ENCODE results near the gene UNC5A.

UNC5A gene

GRCh38 chr5:176855598-176855997 lies 45.2 kb downstream of the UNC5A start:
- H3K4me3 ChIP-seq, result no peak overlapping the region
- H3K36me3 ChIP-seq (replicated peaks), result no peaks in the 10 kb centered on the region
- DNase-seq (ENCODE audit: low spot score in 2 of 2), result no peak
- peaks cover 8% of the 10 kb centered on the region for H3K27me3 ChIP-seq (ENCODE audit: low read depth)
- no peaks in the 10 kb centered on the region for H3K4me1 ChIP-seq
- H3K9me3 ChIP-seq, result no peaks in the 10 kb centered on the region
- in situ Hi-C loops (cut with MboI; ENCODE audit: low sequenced_read_pairs), result no loop called here

- H3K4me1 ChIP-seq, result no peaks in the 10 kb centered on the region
- no peak overlapping the region for H3K4me3 ChIP-seq
- H3K27me3 ChIP-seq (ENCODE audit: low read depth), result peaks cover 8% of the 10 kb centered on the region
- H3K36me3 ChIP-seq (replicated peaks), result no peaks in the 10 kb centered on the region
- no peaks in the 10 kb centered on the region for H3K9me3 ChIP-seq
- in situ Hi-C loops (cut with MboI; ENCODE audit: low sequenced_read_pairs), result no loop called here
- no peak for DNase-seq (ENCODE audit: low spot score in 2 of 2)
These were observed 46.4 kb downstream of the UNC5A start for GRCh38 chr5:176856746-176857145.

DNA sequence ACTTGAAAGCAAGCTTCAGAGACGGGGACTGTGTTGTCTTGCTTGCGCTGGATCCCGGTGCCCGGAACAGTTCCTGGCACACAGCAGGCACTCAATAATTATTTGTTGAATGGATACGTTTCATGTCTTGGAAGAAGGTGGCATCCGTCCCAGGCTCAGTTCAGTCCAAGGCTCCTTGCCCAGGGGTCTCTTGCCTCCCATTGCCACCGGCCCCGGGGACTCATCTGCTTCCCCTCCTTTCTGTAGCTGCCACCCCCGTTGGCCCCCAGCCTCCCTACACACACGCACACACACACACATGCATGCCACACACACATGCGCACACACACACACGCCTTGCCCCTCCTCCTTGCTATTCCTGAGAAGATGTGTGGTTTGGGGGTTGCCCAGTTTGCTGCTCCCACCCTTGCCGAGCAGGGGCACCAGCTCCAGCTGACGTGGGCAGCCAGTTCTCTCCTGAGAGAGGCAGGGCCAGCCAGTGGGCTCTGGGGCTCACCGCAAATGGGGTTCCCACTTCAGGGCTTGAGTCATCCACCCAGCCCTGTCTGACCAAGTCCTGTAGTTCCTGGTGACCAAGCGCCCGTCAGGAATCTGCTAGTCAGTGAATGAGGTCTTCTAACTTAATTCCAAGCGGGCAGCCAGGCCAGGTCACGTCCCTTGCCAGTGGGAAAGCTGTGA lies 47.0 kb downstream of the UNC5A start:
- Histone ChIP-seq H3K9me3 (no peaks in the 10 kb centered on the region), H3K4me3 (no peak overlapping the region), H3K27me3 (ENCODE audit: low read depth) (peaks cover 13% of the 10 kb centered on the region), H3K4me1 (no peaks in the 10 kb centered on the region), H3K36me3 (replicated peaks) (no peaks in the 10 kb centered on the region)
- no peak for DNase-seq (ENCODE audit: low spot score in 2 of 2)
- in situ Hi-C loops (cut with MboI; ENCODE audit: low sequenced_read_pairs), result no loop called here

- in situ Hi-C loops (cut with MboI; ENCODE audit: low sequenced_read_pairs), result no loop called here
- H3K4me3 ChIP-seq, result no peak overlapping the region
- no peaks in the 10 kb centered on the region for H3K36me3 ChIP-seq (replicated peaks)
- no peak for DNase-seq (ENCODE audit: low spot score in 2 of 2)
- no peaks in the 10 kb centered on the region for H3K4me1 ChIP-seq
- H3K9me3 ChIP-seq, result no peaks in the 10 kb centered on the region
- peaks cover 18% of the 10 kb centered on the region for H3K27me3 ChIP-seq (ENCODE audit: low read depth)
These were observed 47.5 kb downstream of the UNC5A start for GRCh38 chr5:176857894-176858273.

DNA sequence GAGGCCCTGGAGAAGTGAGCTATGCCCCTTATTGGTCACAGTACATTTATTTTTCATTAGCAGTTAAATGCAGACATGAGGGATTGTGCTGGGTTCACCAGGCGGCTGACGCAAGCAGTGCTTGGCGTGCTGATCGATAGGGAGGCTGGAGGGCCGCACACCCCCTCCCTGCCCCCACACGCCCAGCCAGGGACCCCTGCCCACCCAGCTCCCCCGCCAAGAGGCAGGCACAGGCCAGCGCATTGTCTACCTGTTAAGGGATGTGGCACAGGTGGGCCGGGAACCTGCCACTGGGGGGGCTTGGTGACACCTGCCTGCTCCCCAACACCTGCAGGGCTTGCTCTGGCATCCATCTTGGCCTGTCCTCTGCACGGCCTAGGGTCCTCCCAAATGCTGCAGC lies 49.6 kb downstream of the UNC5A start:
- DNase-seq (ENCODE audit: low spot score in 2 of 2), result no peak
- Histone ChIP-seq H3K4me1 (no peaks in the 10 kb centered on the region), H3K27me3 (ENCODE audit: low read depth) (peaks cover 33% of the 10 kb centered on the region), H3K9me3 (no peaks in the 10 kb centered on the region), H3K36me3 (replicated peaks) (no peaks in the 10 kb centered on the region), H3K4me3 (no peak overlapping the region)
- in situ Hi-C loops (cut with MboI; ENCODE audit: low sequenced_read_pairs), result no loop called here

GRCh38 chr5:176860381-176860780 lies 50.0 kb downstream of the UNC5A start:
- DNase-seq (ENCODE audit: low spot score in 2 of 2), result no peak
- H3K4me3 ChIP-seq, result no peak overlapping the region
- H3K36me3 ChIP-seq (replicated peaks), result no peaks in the 10 kb centered on the region
- in situ Hi-C loops (cut with MboI; ENCODE audit: low sequenced_read_pairs), result no loop called here
- no peaks in the 10 kb centered on the region for H3K9me3 ChIP-seq
- peaks cover 33% of the 10 kb centered on the region for H3K27me3 ChIP-seq (ENCODE audit: low read depth)
- H3K4me1 ChIP-seq, result no peaks in the 10 kb centered on the region

GRCh38 chr5:176861276-176861675 lies 50.9 kb downstream of the UNC5A start:
- DNase-seq (ENCODE audit: low spot score in 2 of 2), result no peak
- no peaks in the 10 kb centered on the region for H3K4me1 ChIP-seq
- peaks cover 39% of the 10 kb centered on the region for H3K27me3 ChIP-seq (ENCODE audit: low read depth)
- no peaks in the 10 kb centered on the region for H3K36me3 ChIP-seq (replicated peaks)
- in situ Hi-C loops (cut with MboI; ENCODE audit: low sequenced_read_pairs), result no loop called here
- H3K9me3 ChIP-seq, result no peaks in the 10 kb centered on the region
- no peak overlapping the region for H3K4me3 ChIP-seq

DNA sequence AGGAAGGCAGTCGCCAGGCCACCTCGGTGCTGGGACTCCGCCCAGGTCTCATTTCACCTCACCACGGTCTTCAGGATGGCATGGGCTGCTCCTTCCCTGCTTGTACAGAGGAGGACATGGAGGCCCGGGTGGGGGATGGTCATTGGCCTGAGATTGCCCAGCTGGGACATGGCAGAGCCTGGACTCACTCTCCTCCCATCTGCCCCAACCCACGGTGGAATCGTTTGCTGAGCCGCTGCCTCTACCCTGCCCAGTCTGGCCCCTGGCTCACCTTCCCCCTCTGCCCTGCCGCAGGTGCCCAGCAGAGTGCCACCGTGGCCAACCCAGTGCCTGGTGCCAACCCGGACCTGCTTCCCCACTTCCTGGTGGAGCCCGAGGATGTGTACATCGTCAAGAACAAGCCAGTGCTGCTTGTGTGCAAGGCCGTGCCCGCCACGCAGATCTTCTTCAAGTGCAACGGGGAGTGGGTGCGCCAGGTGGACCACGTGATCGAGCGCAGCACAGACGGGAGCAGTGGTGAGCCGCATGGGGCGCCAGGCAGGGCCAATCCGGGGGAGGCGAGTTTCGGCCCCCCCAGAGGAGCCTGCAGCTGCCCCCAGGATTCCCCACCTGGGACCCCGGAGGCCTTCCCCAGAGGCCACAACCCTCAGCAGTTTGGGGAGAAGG lies 52.1 kb downstream of the UNC5A start:
- Histone ChIP-seq H3K36me3 (replicated peaks) (no peaks in the 10 kb centered on the region), H3K27me3 (ENCODE audit: low read depth) (peaks cover 46% of the 10 kb centered on the region), H3K4me3 (no peak overlapping the region), H3K4me1 (no peaks in the 10 kb centered on the region), H3K9me3 (no peaks in the 10 kb centered on the region)
- in situ Hi-C loops (cut with MboI; ENCODE audit: low sequenced_read_pairs), result no loop called here
- DNase-seq (ENCODE audit: low spot score in 2 of 2), result no peak

DNA sequence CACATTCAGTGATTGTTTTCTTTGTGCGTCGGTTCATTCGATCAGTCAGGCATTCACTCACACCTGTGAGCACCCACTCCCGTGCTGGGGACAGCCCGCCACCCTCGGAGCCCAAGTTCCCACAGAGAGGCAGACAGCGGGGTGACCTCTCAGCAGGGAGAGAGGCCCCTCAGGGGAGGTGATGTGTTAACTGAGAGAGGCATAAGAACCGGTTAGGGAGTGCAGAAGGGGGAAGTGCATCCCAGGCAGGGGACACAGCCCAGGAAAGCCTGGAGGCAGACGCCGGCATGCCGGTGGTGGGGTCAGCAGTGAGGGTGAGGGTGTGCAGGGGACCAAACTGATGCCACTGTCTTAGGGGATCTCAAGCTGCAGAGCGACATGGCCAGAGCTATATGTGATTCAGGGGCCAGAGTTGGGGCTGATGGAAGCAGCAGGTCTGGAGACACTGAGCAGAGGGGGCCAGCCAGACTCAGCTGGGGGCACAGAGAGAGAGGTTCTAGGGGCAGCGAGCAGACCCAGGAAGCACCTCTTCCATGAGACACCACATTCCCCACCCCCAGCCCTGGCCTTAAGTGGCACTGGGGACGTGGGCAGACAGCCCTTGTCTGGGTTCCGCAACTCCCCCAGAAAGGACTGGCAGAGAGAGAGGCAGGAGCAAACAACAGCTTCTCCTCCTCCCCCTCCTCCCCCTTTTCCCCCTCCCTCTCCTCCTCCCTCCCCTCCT lies 52.8 kb downstream of the UNC5A start:
- DNase-seq (ENCODE audit: low spot score in 2 of 2), result no peak
- Histone ChIP-seq H3K27me3 (ENCODE audit: low read depth) (peaks cover 47% of the 10 kb centered on the region), H3K4me1 (no peaks in the 10 kb centered on the region), H3K9me3 (no peaks in the 10 kb centered on the region), H3K36me3 (replicated peaks) (no peaks in the 10 kb centered on the region), H3K4me3 (no peak overlapping the region)
- in situ Hi-C loops (cut with MboI; ENCODE audit: low sequenced_read_pairs), result no loop called here

DNA sequence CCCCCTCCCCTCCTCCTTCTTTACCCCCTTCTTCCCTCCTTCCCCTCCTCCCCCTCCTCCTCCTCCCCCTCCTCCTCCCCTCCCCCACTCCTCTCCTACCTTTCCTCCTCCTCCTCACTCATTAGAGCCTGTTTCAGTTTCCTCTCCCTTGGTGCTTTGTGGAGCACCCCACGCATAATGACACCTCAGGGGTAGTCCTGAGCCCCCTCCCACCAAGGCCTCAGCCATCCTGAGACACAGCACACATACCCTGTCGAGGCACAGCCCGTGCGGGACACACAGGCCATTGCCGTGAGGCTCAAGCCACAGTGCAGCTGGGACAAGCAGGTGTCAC lies 53.4 kb downstream of the UNC5A start:
- Histone ChIP-seq H3K4me3 (no peak overlapping the region), H3K27me3 (ENCODE audit: low read depth) (peaks cover 47% of the 10 kb centered on the region), H3K36me3 (replicated peaks) (no peaks in the 10 kb centered on the region), H3K9me3 (no peaks in the 10 kb centered on the region), H3K4me1 (no peaks in the 10 kb centered on the region)
- in situ Hi-C loops (cut with MboI; ENCODE audit: low sequenced_read_pairs), result no loop called here
- DNase-seq (ENCODE audit: low spot score in 2 of 2), result no peak

- Histone ChIP-seq H3K36me3 (replicated peaks) (no peaks in the 10 kb centered on the region), H3K9me3 (no peaks in the 10 kb centered on the region), H3K4me3 (no peak overlapping the region), H3K27me3 (ENCODE audit: low read depth) (peaks cover 47% of the 10 kb centered on the region), H3K4me1 (no peaks in the 10 kb centered on the region)
- in situ Hi-C loops (cut with MboI; ENCODE audit: low sequenced_read_pairs), result no loop called here
- DNase-seq (ENCODE audit: low spot score in 2 of 2), result no peak
These were observed 54.4 kb downstream of the UNC5A start for GRCh38 chr5:176864755-176865154.

DNA sequence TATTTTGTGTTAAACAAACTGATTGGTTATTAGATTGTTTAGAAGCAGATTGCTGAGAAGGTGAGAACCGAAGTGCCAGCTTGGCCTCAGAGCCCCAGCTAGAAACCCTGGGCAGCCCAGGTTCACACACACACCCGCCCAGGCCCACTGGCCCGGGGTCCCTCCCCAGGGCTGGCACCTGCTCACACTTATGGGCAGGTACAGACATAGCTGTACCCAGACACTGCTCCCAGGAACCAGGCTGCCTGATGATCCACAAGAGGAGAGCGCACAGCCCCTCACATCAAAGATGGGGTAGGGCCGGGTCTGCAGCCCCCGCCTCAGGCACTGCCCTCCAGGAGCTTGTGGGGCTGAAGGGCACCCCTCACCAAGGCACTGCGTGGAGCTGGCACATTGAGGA lies 55.6 kb downstream of the UNC5A start:
- no peaks in the 10 kb centered on the region for H3K9me3 ChIP-seq
- peaks cover 45% of the 10 kb centered on the region for H3K27me3 ChIP-seq (ENCODE audit: low read depth)

GRCh38 chr5:176866707-176867310 lies 56.5 kb downstream of the UNC5A start:
- H3K36me3 ChIP-seq (replicated peaks), result no peaks in the 10 kb centered on the region
- H3K4me1 ChIP-seq, result no peaks in the 10 kb centered on the region
- in situ Hi-C loops (cut with MboI; ENCODE audit: low sequenced_read_pairs), result no loop called here
- DNase-seq (ENCODE audit: low spot score in 2 of 2), result no peak
- no peak overlapping the region for H3K4me3 ChIP-seq
- peaks cover 45% of the 10 kb centered on the region for H3K27me3 ChIP-seq (ENCODE audit: low read depth)
- H3K9me3 ChIP-seq, result no peaks in the 10 kb centered on the region

More for the DNA sequence above, 55.6 kb downstream of the UNC5A start:
- H3K36me3 ChIP-seq (replicated peaks), result no peaks in the 10 kb centered on the region
- no peak overlapping the region for H3K4me3 ChIP-seq
- in situ Hi-C loops (cut with MboI; ENCODE audit: low sequenced_read_pairs), result no loop called here
- no peak for DNase-seq (ENCODE audit: low spot score in 2 of 2)
- H3K4me1 ChIP-seq, result no peaks in the 10 kb centered on the region

- DNase-seq (ENCODE audit: low spot score in 2 of 2), result no peak
- Histone ChIP-seq H3K36me3 (replicated peaks) (no peaks in the 10 kb centered on the region), H3K9me3 (no peaks in the 10 kb centered on the region), H3K27me3 (ENCODE audit: low read depth) (peaks cover 33% of the 10 kb centered on the region), H3K4me3 (no peak overlapping the region), H3K4me1 (no peaks in the 10 kb centered on the region)
- in situ Hi-C loops (cut with MboI; ENCODE audit: low sequenced_read_pairs), result no loop called here
These were observed 57.8 kb downstream of the UNC5A start for GRCh38 chr5:176868126-176868525.
